Measurements from ENCODE around the gene C9orf72. TPM values are rescaled to one million over a fixed set of nuclear protein-coding genes. Genes with fewer than 3 reads are reported as not detected.

The C9orf72 gene
- total and polyA plus RNA-seq, 3 donors from 2014 or later, result 27.9 to 38.5 (median 32.0) TPM

DNA sequence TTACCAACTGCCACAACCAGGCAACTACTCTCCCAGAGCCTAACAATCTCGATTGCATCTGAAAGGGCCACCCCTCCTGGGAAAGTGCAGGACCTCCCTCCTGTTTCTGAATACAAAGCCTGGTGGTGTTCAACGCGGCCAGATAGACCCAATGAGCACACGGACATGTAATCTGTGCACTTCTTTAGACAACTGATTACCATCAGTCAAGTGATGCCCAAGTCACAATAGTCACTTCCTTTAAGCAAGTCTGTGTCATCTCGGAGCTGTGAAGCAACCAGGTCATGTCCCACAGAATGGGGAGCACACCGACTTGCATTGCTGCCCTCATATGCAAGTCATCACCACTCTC lies 739 bp downstream of the C9orf72 start:
- Histone ChIP-seq H3K36me3 (ENCODE audit: low read depth, missing control alignments) (no peaks in the 10 kb centered on the region), H3K4me1 (peaks cover 16% of the 10 kb centered on the region), H3K27me3 (no peaks in the 10 kb centered on the region), H3K9me3 (no peaks in the 10 kb centered on the region), H3K27ac (peak overlapping the region; percentile 98 to 99), H3K4me3 (peak overlapping the region; percentile 83 to 90)
- peak; percentile 62 for DNase-seq
- intact Hi-C loops (cut with DNase I; ENCODE audit: low total_unique reads), result no loop called here
- WGBS, 2 donors, result 0 to 5% methylated on average over 3 to 6 of the region's 6 CpGs
- TF ChIP-seq, protein P1, sequence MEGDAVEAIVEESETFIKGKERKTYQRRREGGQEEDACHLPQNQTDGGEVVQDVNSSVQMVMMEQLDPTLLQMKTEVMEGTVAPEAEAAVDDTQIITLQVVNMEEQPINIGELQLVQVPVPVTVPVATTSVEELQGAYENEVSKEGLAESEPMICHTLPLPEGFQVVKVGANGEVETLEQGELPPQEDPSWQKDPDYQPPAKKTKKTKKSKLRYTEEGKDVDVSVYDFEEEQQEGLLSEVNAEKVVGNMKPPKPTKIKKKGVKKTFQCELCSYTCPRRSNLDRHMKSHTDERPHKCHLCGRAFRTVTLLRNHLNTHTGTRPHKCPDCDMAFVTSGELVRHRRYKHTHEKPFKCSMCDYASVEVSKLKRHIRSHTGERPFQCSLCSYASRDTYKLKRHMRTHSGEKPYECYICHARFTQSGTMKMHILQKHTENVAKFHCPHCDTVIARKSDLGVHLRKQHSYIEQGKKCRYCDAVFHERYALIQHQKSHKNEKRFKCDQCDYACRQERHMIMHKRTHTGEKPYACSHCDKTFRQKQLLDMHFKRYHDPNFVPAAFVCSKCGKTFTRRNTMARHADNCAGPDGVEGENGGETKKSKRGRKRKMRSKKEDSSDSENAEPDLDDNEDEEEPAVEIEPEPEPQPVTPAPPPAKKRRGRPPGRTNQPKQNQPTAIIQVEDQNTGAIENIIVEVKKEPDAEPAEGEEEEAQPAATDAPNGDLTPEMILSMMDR (IDR thresholded peaks at IDR 0.05), result no peak
- TF ChIP-seq POLR2A (IDR thresholded peaks at IDR 0.05), result no peak

DNA sequence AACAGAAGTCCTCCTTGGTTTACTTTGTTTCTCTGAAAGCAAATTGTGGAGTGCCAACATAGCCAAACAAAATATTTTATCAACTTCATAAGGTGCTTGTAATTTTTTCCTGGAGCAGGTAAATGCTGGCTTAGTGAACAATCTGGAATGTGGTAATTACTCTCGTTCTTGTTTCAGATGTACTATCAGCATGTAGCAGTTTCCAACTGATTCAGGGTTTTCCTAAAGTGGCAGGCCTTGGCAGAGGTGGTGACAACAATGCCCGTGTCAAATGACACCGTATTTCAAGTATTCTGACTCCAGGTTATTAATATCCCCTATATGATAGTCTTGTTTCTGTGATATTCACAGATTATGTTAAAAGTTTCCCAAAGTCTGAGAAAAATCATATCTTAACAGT lies 1.2 kb downstream of the C9orf72 start:
- TF ChIP-seq, protein P1 (IDR thresholded peaks at IDR 0.05), result no peak
- no peak for TF ChIP-seq POLR2A (IDR thresholded peaks at IDR 0.05)
- Histone ChIP-seq H3K9me3 (no peaks in the 10 kb centered on the region), H3K27me3 (no peaks in the 10 kb centered on the region), H3K4me1 (peaks cover 16% of the 10 kb centered on the region), H3K36me3 (ENCODE audit: low read depth, missing control alignments) (no peaks in the 10 kb centered on the region), H3K27ac (peak overlapping the region; percentile 98 to 99), H3K4me3 (peak overlapping the region; percentile 83 to 90)
- intact Hi-C loops (cut with DNase I; ENCODE audit: low total_unique reads), result no loop called here
- WGBS, 2 donors, result 37 to 39% methylated on average over 3 of the region's 3 CpGs
- DNase-seq, result no peak

DNA sequence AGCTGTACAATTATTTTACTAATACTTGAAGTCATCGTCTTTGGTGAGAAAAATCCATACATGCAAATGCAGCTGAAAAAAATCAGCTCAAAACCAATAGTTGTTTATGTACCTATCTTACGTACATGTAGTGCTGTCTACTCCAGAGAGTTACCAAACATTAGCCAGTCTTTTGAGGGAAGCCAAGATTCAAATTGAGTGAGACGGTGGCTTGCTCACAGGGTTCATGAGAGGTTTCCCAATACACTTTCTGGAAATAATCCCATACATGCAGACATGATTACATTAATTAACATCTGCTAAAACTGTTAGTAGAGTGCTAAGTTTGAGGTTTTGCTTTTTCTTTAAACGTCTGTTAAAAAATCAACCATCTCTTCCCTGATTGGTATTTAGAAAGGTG lies 2.3 kb downstream of the C9orf72 start:
- no peaks in the 10 kb centered on the region for H3K9me3 ChIP-seq
- intact Hi-C loops (cut with DNase I; ENCODE audit: low total_unique reads), result no loop called here
- H3K27ac ChIP-seq, result peak overlapping the region in 1 of 2 donors; percentile 98
- DNase-seq, result no peak
- no peak for TF ChIP-seq POLR2A (IDR thresholded peaks at IDR 0.05)
- TF ChIP-seq, protein P1 (IDR thresholded peaks at IDR 0.05), result no peak
- H3K36me3 ChIP-seq (ENCODE audit: low read depth, missing control alignments), result no peaks in the 10 kb centered on the region
- H3K4me1 ChIP-seq, result peaks cover 16% of the 10 kb centered on the region
- no peak overlapping the region for H3K4me3 ChIP-seq
- no peaks in the 10 kb centered on the region for H3K27me3 ChIP-seq
- 72 to 86% methylated on average over 4 of the region's 4 CpGs for WGBS, 2 donors

DNA sequence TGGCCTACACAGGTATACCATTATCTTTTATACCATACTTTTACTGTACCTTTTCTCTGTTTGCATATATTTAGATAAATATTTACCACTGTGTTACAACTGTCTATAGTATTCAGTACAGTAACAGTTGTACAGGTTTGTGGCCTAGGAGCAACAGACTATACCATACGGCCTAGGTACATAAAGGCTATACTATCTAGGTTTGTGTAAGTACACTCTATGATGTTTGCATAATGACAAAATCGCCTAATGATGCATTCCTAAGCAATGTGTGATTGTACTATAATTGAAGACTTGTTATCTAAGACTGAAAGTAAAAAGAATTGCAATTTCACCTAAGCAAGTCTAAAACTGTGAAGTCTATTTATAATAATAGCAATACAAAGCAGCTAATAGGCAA lies 3.9 kb downstream of the C9orf72 start:
- H3K4me3 ChIP-seq, result no peak overlapping the region
- H3K36me3 ChIP-seq (ENCODE audit: low read depth, missing control alignments), result no peaks in the 10 kb centered on the region
- WGBS, 2 donors, result 69 to 89% methylated on average over 2 of the region's 2 CpGs
- H3K27me3 ChIP-seq, result no peaks in the 10 kb centered on the region
- TF ChIP-seq, protein P1 (IDR thresholded peaks at IDR 0.05), result no peak
- TF ChIP-seq POLR2A (IDR thresholded peaks at IDR 0.05), result no peak
- no peak for DNase-seq
- peaks cover 16% of the 10 kb centered on the region for H3K4me1 ChIP-seq
- no peak overlapping the region for H3K27ac ChIP-seq
- no peaks in the 10 kb centered on the region for H3K9me3 ChIP-seq
- intact Hi-C loops (cut with DNase I; ENCODE audit: low total_unique reads), result no loop called here

DNA sequence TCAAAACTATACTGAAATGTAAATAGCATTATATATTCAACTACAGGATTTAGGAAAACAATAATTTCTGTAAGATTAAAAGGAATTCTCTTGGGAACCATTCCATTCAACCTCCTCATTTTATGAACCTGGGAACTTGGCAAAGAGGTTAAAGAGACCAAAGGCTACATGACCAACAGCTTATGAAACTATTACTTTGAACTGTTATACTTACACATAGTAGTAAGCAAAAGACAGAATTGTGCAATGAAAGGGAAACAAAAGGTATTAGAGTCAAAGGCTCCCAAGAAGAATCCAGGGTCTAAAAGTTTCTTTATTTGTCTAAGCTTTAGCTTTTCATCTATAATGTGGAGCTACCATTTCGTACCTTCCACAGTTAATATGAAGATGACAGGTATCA lies 7.2 kb downstream of the C9orf72 start:
- Histone ChIP-seq H3K4me3 (no peak overlapping the region), H3K36me3 (ENCODE audit: low read depth, missing control alignments) (no peaks in the 10 kb centered on the region), H3K9me3 (no peaks in the 10 kb centered on the region), H3K4me1 (peaks cover 2% of the 10 kb centered on the region), H3K27ac (no peak overlapping the region), H3K27me3 (no peaks in the 10 kb centered on the region)
- TF ChIP-seq, protein P1 (IDR thresholded peaks at IDR 0.05), result no peak
- TF ChIP-seq POLR2A (IDR thresholded peaks at IDR 0.05), result no peak
- intact Hi-C loops (cut with DNase I; ENCODE audit: low total_unique reads), result no loop called here
- DNase-seq, result no peak
- 88 to 93% methylated on average over 1 of the region's 1 CpG for WGBS, 2 donors
